ENCODE results near the gene TPMT.

DNA sequence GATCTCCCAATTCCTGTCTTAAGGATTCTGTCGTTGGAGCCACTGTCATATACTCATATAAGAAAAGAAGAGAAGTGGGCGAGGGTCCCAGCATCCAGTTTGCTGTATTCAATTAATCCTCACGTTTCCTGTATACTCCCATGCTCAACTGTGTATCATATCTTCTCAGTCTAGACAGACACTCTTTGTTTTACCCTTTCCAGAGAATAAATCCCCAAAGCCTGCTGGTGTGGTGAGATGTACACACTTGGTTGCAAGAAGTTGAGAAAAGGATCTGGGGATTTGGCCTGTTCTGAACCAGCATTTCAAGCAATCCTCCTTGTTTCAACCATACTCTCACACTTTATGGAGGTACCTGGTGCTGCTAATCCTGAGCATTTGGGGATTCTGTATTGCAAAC, 3.1 kb downstream of the TPMT start:
- TF ChIP-seq CTCF (IDR thresholded peaks at IDR 0.05) (no peak), POLR2A (IDR thresholded peaks at IDR 0.05) (no peak)

Data from breast epithelium (tissue), 3 donors.